Ovary (tissue), 3 donors: ENCODE measurements around the gene PTGR1.

Source experiments
- POLR2A ChIP-seq: fragments of 450-650 bp; IDR thresholded peaks from one replicate; pipeline ENCODE4 v1.6.1; 2017; ENCODE audit warnings: antibody characterized with exemption, mild to moderate bottlenecking, moderate library complexity
- TF ChIP-seq, protein P1 (sequence below), 3 donors: fragments of 450-650 bp in 2 of 3; fragments of 200-600 bp in 1 of 3; IDR thresholded peaks; one replicate each; pipeline versions ENCODE4 v1.5.1 to v1.8.0; 2016 to 2022; ENCODE audit warnings: antibody characterized with exemption in 3 of 3, mild to moderate bottlenecking in 1 of 3
- donor health status: DM: no; HTN: no; CAD: no.

DNA sequence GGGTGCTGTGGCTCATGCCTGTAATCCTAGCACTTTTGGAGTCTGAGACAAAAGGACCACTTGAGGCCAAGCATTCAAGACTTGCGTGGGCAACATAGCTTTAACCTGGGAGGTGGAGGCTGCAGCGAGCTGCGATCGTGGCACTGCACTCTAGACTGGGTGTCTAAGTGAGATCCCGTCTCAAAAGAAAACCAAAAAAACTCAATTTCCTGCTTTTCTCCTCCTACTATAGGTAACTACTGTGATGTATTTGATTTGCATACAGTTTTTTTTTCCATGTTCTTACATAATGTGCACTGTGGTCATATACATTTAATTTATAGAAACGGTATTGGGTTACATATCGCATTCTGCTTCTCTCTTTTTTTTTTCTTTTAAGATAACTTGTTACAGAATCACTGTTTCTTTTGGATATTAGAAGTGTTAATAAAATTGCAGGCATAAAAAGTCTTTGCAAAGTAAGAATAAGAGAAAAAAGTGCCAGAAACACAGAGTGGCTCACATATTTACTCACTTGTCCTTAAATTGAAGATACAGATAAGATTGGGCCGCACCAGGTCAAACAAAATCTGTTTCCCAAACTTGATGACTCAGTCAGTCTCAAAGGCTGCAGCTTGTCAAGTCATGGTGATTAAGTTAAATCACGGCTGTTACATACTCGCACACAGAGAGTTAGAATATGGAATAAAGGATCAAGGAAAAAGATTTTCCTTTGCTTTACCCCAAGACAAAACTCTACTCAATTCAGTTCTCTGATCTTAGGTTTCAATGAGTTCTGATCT, 2.0 kb upstream of the PTGR1 start:
- TF ChIP-seq, protein P1, sequence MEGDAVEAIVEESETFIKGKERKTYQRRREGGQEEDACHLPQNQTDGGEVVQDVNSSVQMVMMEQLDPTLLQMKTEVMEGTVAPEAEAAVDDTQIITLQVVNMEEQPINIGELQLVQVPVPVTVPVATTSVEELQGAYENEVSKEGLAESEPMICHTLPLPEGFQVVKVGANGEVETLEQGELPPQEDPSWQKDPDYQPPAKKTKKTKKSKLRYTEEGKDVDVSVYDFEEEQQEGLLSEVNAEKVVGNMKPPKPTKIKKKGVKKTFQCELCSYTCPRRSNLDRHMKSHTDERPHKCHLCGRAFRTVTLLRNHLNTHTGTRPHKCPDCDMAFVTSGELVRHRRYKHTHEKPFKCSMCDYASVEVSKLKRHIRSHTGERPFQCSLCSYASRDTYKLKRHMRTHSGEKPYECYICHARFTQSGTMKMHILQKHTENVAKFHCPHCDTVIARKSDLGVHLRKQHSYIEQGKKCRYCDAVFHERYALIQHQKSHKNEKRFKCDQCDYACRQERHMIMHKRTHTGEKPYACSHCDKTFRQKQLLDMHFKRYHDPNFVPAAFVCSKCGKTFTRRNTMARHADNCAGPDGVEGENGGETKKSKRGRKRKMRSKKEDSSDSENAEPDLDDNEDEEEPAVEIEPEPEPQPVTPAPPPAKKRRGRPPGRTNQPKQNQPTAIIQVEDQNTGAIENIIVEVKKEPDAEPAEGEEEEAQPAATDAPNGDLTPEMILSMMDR (IDR thresholded peaks at IDR 0.05), result no peak
- no peak for TF ChIP-seq POLR2A
